RWPE2 (cell line): ENCODE measurements around the gene DOK6.

Experiments
- ATAC-seq: fragments of 200-7000 bp; cut with Tn5 transposase; 3 replicates; pipeline ENCODE4 v1.9.1; 2021; ENCODE audit warnings: low read depth
- DNase-seq: peaks from one replicate; pipeline ENCODE4 v3.0.0-alpha.2; 2020; ENCODE audit warnings: low spot score
- H3K27ac ChIP-seq: fragments of 450-650 bp; 2 replicates; pipeline ENCODE4 v1.5.1; 2017; ENCODE audit warnings: mild to moderate bottlenecking; ENCODE audit not compliant: poor library complexity, severe bottlenecking
- H3K27me3 ChIP-seq: fragments of 250-450 bp; sonication (Bioruptor Pico); 2 replicates; pipeline ENCODE4 v1.5.1; 2021; ENCODE audit warnings: mild to moderate bottlenecking, moderate library complexity; ENCODE audit not compliant: insufficient read depth, poor library complexity, severe bottlenecking
- H3K36me3 ChIP-seq: fragments of 250-450 bp; sonication (Bioruptor Pico); 2 replicates; pipeline ENCODE4 v1.5.1; 2020; ENCODE audit warnings: low read depth, mild to moderate bottlenecking, moderate library complexity
- H3K4me1 ChIP-seq: fragments of 250-450 bp; sonication (Bioruptor Pico); 2 replicates; pipeline ENCODE4 v1.5.1; 2021; ENCODE audit warnings: mild to moderate bottlenecking, moderate library complexity; ENCODE audit not compliant: insufficient read depth, poor library complexity, severe bottlenecking
- H3K4me3 ChIP-seq: fragments of 250-450 bp; sonication (Bioruptor Pico); 2 replicates; pipeline ENCODE4 v1.5.1; 2021; ENCODE audit warnings: mild to moderate bottlenecking, moderate library complexity; ENCODE audit not compliant: severe bottlenecking
- H3K9me3 ChIP-seq: fragments of 250-450 bp; sonication (Bioruptor Pico); 2 replicates; pipeline ENCODE4 v1.5.1; 2021; ENCODE audit warnings: mild to moderate bottlenecking, moderate library complexity; ENCODE audit not compliant: severe bottlenecking
- CTCF ChIP-seq: fragments of 450-650 bp; IDR thresholded peaks from one replicate; pipeline ENCODE4 v1.5.1; 2017; ENCODE audit warnings: mild to moderate bottlenecking, moderate library complexity; ENCODE audit not compliant: poor library complexity, severe bottlenecking

Gene DOK6

GRCh38 chr18:69866212-69866611 lies 465.5 kb downstream of the DOK6 start:
- H3K4me1 ChIP-seq, result no peaks in the 10 kb centered on the region
- H3K27ac ChIP-seq, result no peak overlapping the region
- TF ChIP-seq CTCF, result no peak
- H3K36me3 ChIP-seq, result no peaks in the 10 kb centered on the region
- DNase-seq (no peak), ATAC-seq (no peak)
- no peaks in the 10 kb centered on the region for H3K27me3 ChIP-seq
- no peak overlapping the region for H3K4me3 ChIP-seq
- no peaks in the 10 kb centered on the region for H3K9me3 ChIP-seq

- ATAC-seq (no peak), DNase-seq (no peak)
- Histone ChIP-seq H3K4me3 (no peak overlapping the region), H3K27me3 (no peaks in the 10 kb centered on the region), H3K9me3 (no peaks in the 10 kb centered on the region), H3K4me1 (no peaks in the 10 kb centered on the region), H3K27ac (no peak overlapping the region), H3K36me3 (no peaks in the 10 kb centered on the region)
- no peak for TF ChIP-seq CTCF
These were observed 470.0 kb downstream of the DOK6 start for GRCh38 chr18:69870736-69871135.

GRCh38 chr18:69871363-69871762 lies 470.7 kb downstream of the DOK6 start:
- no peaks in the 10 kb centered on the region for H3K36me3 ChIP-seq
- no peak for TF ChIP-seq CTCF
- no peaks in the 10 kb centered on the region for H3K4me1 ChIP-seq
- no peak overlapping the region for H3K4me3 ChIP-seq
- H3K9me3 ChIP-seq, result no peaks in the 10 kb centered on the region
- no peak overlapping the region for H3K27ac ChIP-seq
- no peak for ATAC-seq
- H3K27me3 ChIP-seq, result no peaks in the 10 kb centered on the region
- DNase-seq, result no peak

GRCh38 chr18:69872661-69873060 lies 472.0 kb downstream of the DOK6 start:
- no peak for TF ChIP-seq CTCF
- Histone ChIP-seq H3K4me1 (no peaks in the 10 kb centered on the region), H3K27ac (no peak overlapping the region), H3K27me3 (no peaks in the 10 kb centered on the region), H3K4me3 (no peak overlapping the region), H3K9me3 (no peaks in the 10 kb centered on the region), H3K36me3 (no peaks in the 10 kb centered on the region)
- DNase-seq, result no peak
- ATAC-seq, result no peak

- no peaks in the 10 kb centered on the region for H3K36me3 ChIP-seq
- ATAC-seq, result no peak
- no peaks in the 10 kb centered on the region for H3K27me3 ChIP-seq
- no peaks in the 10 kb centered on the region for H3K4me1 ChIP-seq
- H3K27ac ChIP-seq, result no peak overlapping the region
- no peak for TF ChIP-seq CTCF
- no peaks in the 10 kb centered on the region for H3K9me3 ChIP-seq
- DNase-seq, result no peak
- H3K4me3 ChIP-seq, result no peak overlapping the region
These were observed 473.4 kb downstream of the DOK6 start for GRCh38 chr18:69874058-69874457.
